A549 (cell line): ENCODE data around the gene DEAF1.

Experiments used
- BHLHE40 ChIP-seq: IDR thresholded peaks from 2 replicates; pipeline ENCODE4 v1.6.1; 2012; ENCODE audit warnings: low read depth, low read length, inconsistent platforms
- CBX8 ChIP-seq: fragments of 200-600 bp; sonication (generic); IDR thresholded peaks from 2 replicates; pipeline ENCODE4 v1.6.1; 2016
- CHD4 ChIP-seq: fragments of 200-600 bp; sonication (generic); IDR thresholded peaks from 2 replicates; pipeline ENCODE4 v1.6.1; 2016; ENCODE audit warnings: antibody characterized with exemption, mild to moderate bottlenecking, borderline replicate concordance
- CTCF ChIP-seq: fragments of >200 bp; sonication (Bioruptor Twin); formaldehyde crosslinking; IDR thresholded peaks from 3 replicates; pipeline ENCODE4 v1.5.1; 2016
- ESRRA ChIP-seq: fragments of 150-350 bp; IDR thresholded peaks from 2 replicates; pipeline ENCODE4 v1.6.1; 2014; ENCODE audit warnings: mild to moderate bottlenecking, low read length, borderline replicate concordance
- HEYL ChIP-seq: fragments of 250-450 bp; sonication (Bioruptor Pico); IDR thresholded peaks from 2 replicates; pipeline ENCODE4 v1.8.0; 2021; ENCODE audit warnings: mild to moderate bottlenecking, moderate library complexity
- POLR2A ChIP-seq: IDR thresholded peaks from 2 replicates; pipeline ENCODE4 v1.6.1; 2012; ENCODE audit warnings: mild to moderate bottlenecking, low read length
- RARB ChIP-seq: fragments of 250-450 bp; sonication (Bioruptor Pico); IDR thresholded peaks from 2 replicates; pipeline ENCODE4 v1.8.0; 2021; ENCODE audit warnings: mild to moderate bottlenecking, moderate library complexity
- SMC3 ChIP-seq: fragments of >200 bp; sonication (Bioruptor Twin); formaldehyde crosslinking; IDR thresholded peaks from 3 replicates; pipeline ENCODE4 v1.6.1; 2018; ENCODE audit warnings: inconsistent platforms

DNA sequence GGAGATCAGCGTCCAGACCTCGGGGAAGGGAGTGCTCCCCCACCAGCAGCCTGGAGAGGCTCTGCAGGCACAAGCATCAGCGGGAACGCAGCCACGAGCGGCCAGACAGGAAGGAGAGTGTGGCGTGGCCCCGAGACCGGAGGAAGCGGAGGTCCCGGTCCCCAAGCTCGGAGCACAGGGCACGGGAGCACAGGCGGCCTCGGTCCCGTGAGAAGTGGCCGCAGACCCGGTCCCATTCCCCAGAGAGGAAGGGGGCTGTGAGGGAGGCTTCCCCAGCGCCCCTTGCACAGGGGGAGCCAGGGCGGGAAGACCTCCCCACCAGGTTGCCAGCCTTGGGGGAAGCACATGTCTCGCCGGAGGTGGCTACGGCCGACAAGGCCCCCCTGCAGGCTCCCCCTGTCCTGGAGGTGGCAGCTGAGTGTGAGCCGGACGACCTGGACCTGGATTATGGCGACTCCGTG lies 86.2 kb downstream of the DEAF1 start:
- TF ChIP-seq CBX8 (no peak), RARB (CRISPR knock-in tag) (no peak), SMC3 (no peak), HEYL (CRISPR knock-in tag) (no peak), BHLHE40 (no peak), CTCF (no peak), ESRRA (no peak), POLR2A (no peak), CHD4 (no peak)
